Stomach (tissue), 4 donors: ENCODE results near the gene FBXL20.

Experiments used
- EP300 ChIP-seq: sonication (generic); formaldehyde crosslinking; IDR thresholded peaks from one replicate; pipeline ENCODE4 v1.6.1; 2017; ENCODE audit warnings: antibody characterized with exemption
- POLR2A ChIP-seq, 4 donors: fragments of 450-650 bp; IDR thresholded peaks; one replicate each; pipeline ENCODE4 v1.6.1; 2016; ENCODE audit warnings: antibody characterized with exemption in 4 of 4, control low read depth in 2 of 4, mild to moderate bottlenecking in 1 of 4, moderate library complexity in 1 of 4
- POLR2AphosphoS5 ChIP-seq, 3 donors: sonication (generic); formaldehyde crosslinking; IDR thresholded peaks; one replicate each; pipeline ENCODE4 v1.6.1; 2016; ENCODE audit warnings: antibody characterized with exemption in 3 of 3
- TF ChIP-seq, protein P1 (sequence below), 7 experiments: fragments of 450-650 bp in 4 of 7; fragments of 200-600 bp in 3 of 7; sonication (generic) in 3 of 7; IDR thresholded peaks; one replicate each; pipeline ENCODE4 v1.5.1; 2016 to 2019; ENCODE audit warnings: antibody characterized with exemption in 7 of 7, control low read depth in 2 of 7, mild to moderate bottlenecking in 1 of 7

DNA sequence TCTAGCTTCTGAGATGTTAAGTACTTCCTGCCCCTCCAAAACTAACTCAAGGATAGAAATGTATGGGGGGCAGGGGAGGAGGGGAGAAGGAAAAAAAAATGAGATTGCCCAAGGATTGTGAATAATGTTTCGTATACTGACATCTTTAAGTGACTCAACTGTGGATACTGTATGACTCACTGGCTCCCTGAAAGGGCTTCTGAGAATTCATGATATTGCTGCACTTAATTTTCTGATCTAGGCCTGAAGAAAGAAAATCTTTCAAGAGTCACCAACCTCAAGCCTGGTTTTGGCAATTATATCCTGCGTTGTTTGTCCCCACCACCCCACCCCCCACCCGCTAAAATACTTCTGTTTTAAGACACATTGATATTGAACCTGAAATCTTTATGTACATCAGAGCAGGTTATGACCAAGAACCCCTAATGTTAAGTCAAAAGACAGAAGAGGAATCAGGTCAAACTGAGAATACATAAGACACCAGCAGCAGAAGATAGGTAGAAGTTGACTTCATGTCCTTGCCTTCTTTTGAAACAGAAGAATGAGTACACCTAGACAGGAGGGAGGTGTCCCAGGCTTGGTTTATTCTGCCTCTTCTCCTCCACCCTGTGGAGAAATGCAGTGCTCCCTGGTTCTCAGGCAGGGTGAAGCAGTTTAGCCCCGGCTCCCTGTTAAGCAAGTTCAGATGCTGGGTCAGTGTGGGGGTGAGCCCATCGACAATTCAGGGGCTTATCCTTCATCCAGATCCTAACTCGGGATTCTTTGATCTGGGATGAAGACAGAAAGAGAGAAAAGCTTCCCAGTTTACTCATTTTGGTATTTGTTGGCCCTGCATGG lies 3.3 kb upstream of the FBXL20 start:
- TF ChIP-seq POLR2A (IDR thresholded peaks at IDR 0.05): no peak
- TF ChIP-seq POLR2AphosphoS5 (IDR thresholded peaks at IDR 0.05): no peak
- TF ChIP-seq, protein P1, sequence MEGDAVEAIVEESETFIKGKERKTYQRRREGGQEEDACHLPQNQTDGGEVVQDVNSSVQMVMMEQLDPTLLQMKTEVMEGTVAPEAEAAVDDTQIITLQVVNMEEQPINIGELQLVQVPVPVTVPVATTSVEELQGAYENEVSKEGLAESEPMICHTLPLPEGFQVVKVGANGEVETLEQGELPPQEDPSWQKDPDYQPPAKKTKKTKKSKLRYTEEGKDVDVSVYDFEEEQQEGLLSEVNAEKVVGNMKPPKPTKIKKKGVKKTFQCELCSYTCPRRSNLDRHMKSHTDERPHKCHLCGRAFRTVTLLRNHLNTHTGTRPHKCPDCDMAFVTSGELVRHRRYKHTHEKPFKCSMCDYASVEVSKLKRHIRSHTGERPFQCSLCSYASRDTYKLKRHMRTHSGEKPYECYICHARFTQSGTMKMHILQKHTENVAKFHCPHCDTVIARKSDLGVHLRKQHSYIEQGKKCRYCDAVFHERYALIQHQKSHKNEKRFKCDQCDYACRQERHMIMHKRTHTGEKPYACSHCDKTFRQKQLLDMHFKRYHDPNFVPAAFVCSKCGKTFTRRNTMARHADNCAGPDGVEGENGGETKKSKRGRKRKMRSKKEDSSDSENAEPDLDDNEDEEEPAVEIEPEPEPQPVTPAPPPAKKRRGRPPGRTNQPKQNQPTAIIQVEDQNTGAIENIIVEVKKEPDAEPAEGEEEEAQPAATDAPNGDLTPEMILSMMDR (IDR thresholded peaks at IDR 0.05): no peak
- no peak for TF ChIP-seq EP300
